Smooth muscle cell (in vitro differentiated cells): ENCODE data around the gene KIAA1755. TPM values are rescaled to one million over a fixed set of nuclear protein-coding genes. Genes with fewer than 3 reads are reported as not detected.

ENCODE experiments used
- DNase-seq: peaks from one replicate; lab custom pipeline; 2025; ENCODE audit not compliant: unreplicated experiment; lab: John Stamatoyannopoulos, UW
- H2AFZ ChIP-seq: fragments of 200-600 bp; sonication (generic); 2 replicates; pipeline ENCODE4 v1.6.0; 2016; ENCODE audit warnings: antibody characterized with exemption, low read depth, mild to moderate bottlenecking
- H3F3A ChIP-seq: fragments of 200-600 bp; sonication (generic); 2 replicates; pipeline ENCODE4 v1.6.0; 2017; ENCODE audit warnings: antibody characterized with exemption, low read depth
- H3K27ac ChIP-seq: fragments of 200-600 bp; sonication (generic); 2 replicates; pipeline ENCODE4 v1.5.1; 2016; ENCODE audit warnings: low read depth, mild to moderate bottlenecking
- H3K27me3 ChIP-seq: fragments of 200-600 bp; sonication (generic); 2 replicates; pipeline ENCODE4 v1.6.1; 2016; ENCODE audit warnings: low read depth, mild to moderate bottlenecking
- H3K36me3 ChIP-seq: fragments of 200-600 bp; sonication (generic); 2 replicates; pipeline ENCODE4 v1.5.1; 2016; ENCODE audit warnings: low read depth
- H3K4me1 ChIP-seq: fragments of 200-600 bp; sonication (generic); 2 replicates; pipeline ENCODE4 v1.5.1; 2016; ENCODE audit warnings: low read depth
- H3K4me2 ChIP-seq: fragments of 200-600 bp; sonication (generic); 2 replicates; pipeline ENCODE4 v1.6.0; 2016; ENCODE audit warnings: mild to moderate bottlenecking
- H3K4me3 ChIP-seq: fragments of 200-600 bp; sonication (generic); 2 replicates; pipeline ENCODE4 v1.5.1; 2016; ENCODE audit warnings: mild to moderate bottlenecking
- H3K79me2 ChIP-seq: fragments of 200-600 bp; sonication (generic); 2 replicates; pipeline ENCODE4 v1.6.0; 2016; ENCODE audit warnings: low read depth, mild to moderate bottlenecking
- H3K9ac ChIP-seq: fragments of 200-600 bp; sonication (generic); 2 replicates; pipeline ENCODE4 v1.6.0; 2016; ENCODE audit warnings: low read depth
- H3K9me3 ChIP-seq: fragments of 200-600 bp; sonication (generic); replicated peaks from 2 replicates; pipeline ENCODE4 v1.5.1; 2016; ENCODE audit warnings: low read depth
- H4K20me1 ChIP-seq: fragments of 200-600 bp; sonication (generic); 2 replicates; pipeline ENCODE4 v1.6.0; 2016; ENCODE audit warnings: low read depth
- CTCF ChIP-seq: fragments of 200-600 bp; sonication (generic); IDR thresholded peaks from 2 replicates; pipeline ENCODE4 v1.5.1; 2017; ENCODE audit warnings: borderline replicate concordance, mild to moderate bottlenecking, antibody characterized with exemption; ENCODE audit not compliant: insufficient read depth, poor library complexity, severe bottlenecking
- WGBS: methylation state at CpG from one replicate; pipeline ENCODE4 v1.1.7; 2016; ENCODE audit warnings: low lambda C conversion rate; 5-methylcytosine and 5-hydroxymethylcytosine counted together
- polyA plus RNA-seq: library from polyadenylated mRNA; unstranded; fragments of >200 nt; fragmentation: Nextera tagmentation; extraction: Ambion mirVana; gene quantifications from 2 replicates; pipeline ENCODE4 v1.2.1, GENCODE V29; 2016
- total RNA-seq: library from RNA; depleted of rRNA; stranded (reverse); fragments of >200 nt; gene quantifications from 2 replicates; pipeline ENCODE4 v1.2.3, GENCODE V29; 2014

Gene KIAA1755
- total and polyA plus RNA-seq, 2 experiments from 2014 or later, result 0.17 TPM; not detected in 1

GRCh38 chr20:38237381-38237780, 23.2 kb downstream of the KIAA1755 start:
- H3K4me2 ChIP-seq, result no peak overlapping the region
- H3K4me1 ChIP-seq, result no peaks in the 10 kb centered on the region
- H3K27ac ChIP-seq, result no peak overlapping the region
- no peak for TF ChIP-seq CTCF
- no peaks in the 10 kb centered on the region for H3K79me2 ChIP-seq
- no peak overlapping the region for H3K9ac ChIP-seq
- 87% methylated on average over 3 of the region's 3 CpGs for WGBS
- no peak overlapping the region for H2AFZ ChIP-seq
- no peak overlapping the region for H3K4me3 ChIP-seq
- peaks cover 4% of the 10 kb centered on the region for H3K9me3 ChIP-seq
- no peak for DNase-seq
- no peaks in the 10 kb centered on the region for H3K36me3 ChIP-seq
- H4K20me1 ChIP-seq, result no peaks in the 10 kb centered on the region
- H3F3A ChIP-seq, result no peaks in the 10 kb centered on the region
- no peaks in the 10 kb centered on the region for H3K27me3 ChIP-seq

DNA sequence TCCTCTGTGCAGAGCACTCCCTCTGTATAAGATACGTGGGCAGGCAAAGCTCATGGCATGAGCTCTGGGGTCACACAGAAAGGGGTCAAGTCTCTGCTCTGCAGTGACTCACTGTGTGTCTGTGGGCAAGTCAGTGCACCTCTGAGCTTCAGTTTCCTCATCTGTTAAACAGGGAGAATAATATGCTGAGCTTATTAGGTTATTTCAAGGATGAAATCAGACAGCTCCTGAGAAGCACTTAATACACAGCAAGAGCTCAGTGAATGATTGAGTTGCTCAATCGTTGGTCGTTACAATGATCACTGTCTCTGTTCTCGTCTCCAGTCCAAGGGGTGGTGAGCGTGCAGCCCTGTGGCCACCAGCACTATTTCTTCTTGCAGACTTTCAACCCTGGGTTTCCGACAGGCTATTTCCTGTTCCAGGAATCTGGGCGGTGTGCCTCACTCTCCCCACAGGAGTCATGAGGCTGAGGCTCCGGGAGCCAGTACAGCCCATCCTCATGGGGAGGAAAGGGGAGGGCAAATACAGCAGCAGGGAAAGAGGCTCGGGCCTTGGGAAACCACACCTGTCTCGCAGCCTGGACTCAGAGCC, 28.9 kb downstream of the KIAA1755 start:
- no peaks in the 10 kb centered on the region for H3K36me3 ChIP-seq
- H3K4me2 ChIP-seq, result no peak overlapping the region
- no peak overlapping the region for H3K27ac ChIP-seq
- H3K79me2 ChIP-seq, result no peaks in the 10 kb centered on the region
- no peak overlapping the region for H2AFZ ChIP-seq
- no peak for DNase-seq
- no peak for TF ChIP-seq CTCF
- WGBS, result 86% methylated on average over 10 of the region's 10 CpGs
- H3F3A ChIP-seq, result no peaks in the 10 kb centered on the region
- H3K9me3 ChIP-seq, result no peaks in the 10 kb centered on the region
- no peak overlapping the region for H3K4me3 ChIP-seq
- no peak overlapping the region for H3K9ac ChIP-seq
- no peaks in the 10 kb centered on the region for H3K27me3 ChIP-seq
- no peaks in the 10 kb centered on the region for H3K4me1 ChIP-seq
- H4K20me1 ChIP-seq, result no peaks in the 10 kb centered on the region

- Histone ChIP-seq H4K20me1 (no peaks in the 10 kb centered on the region), H3K4me1 (no peaks in the 10 kb centered on the region), H3K36me3 (no peaks in the 10 kb centered on the region), H3F3A (no peaks in the 10 kb centered on the region), H3K27me3 (no peaks in the 10 kb centered on the region), H3K27ac (no peak overlapping the region), H3K79me2 (no peaks in the 10 kb centered on the region), H3K4me2 (no peak overlapping the region), H2AFZ (no peak overlapping the region), H3K9ac (no peak overlapping the region), H3K4me3 (no peak overlapping the region), H3K9me3 (no peaks in the 10 kb centered on the region)
- no peak for DNase-seq
- no peak for TF ChIP-seq CTCF
- 74% methylated on average over 10 of the region's 10 CpGs for WGBS
Measured at GRCh38 chr20:38230957-38231526, 29.5 kb downstream of the KIAA1755 start.

DNA sequence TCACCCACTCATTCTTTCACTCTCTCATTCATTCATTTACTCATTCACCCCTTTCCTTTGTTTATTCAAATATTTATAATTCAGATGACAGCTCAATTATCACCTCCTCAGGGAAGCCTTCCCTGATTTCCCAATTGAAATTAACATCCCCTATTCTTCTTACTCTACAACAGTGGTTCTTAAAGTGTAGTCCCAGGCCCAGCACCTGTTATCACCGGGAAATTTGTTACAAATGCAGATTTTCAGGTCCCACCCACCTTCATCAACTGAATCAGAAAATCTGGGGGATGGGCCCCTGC, 30.3 kb downstream of the KIAA1755 start:
- Histone ChIP-seq H4K20me1 (no peaks in the 10 kb centered on the region), H3K79me2 (no peaks in the 10 kb centered on the region), H2AFZ (no peak overlapping the region), H3K4me3 (no peak overlapping the region), H3F3A (no peaks in the 10 kb centered on the region), H3K4me1 (no peaks in the 10 kb centered on the region), H3K4me2 (no peak overlapping the region), H3K27me3 (no peaks in the 10 kb centered on the region), H3K9ac (no peak overlapping the region), H3K9me3 (no peaks in the 10 kb centered on the region), H3K27ac (no peak overlapping the region), H3K36me3 (no peaks in the 10 kb centered on the region)
- DNase-seq, result no peak
- TF ChIP-seq CTCF, result no peak
- 64% methylated on average over 1 of the region's 1 CpG for WGBS
